SU-DHL-6 (cell line): Measurements from ENCODE around the gene GPR42.

Source experiments
- EZH2phosphoT487 ChIP-seq: fragments of 200-600 bp; sonication (generic), shearing (Covaris generic); conservative IDR thresholded peaks from 2 replicates; pipeline ENCODE4 v1.6.1; 2018; ENCODE audit warnings: mild to moderate bottlenecking, antibody characterized with exemption, low read length, moderate library complexity, mixed read lengths
- TF ChIP-seq, protein P1 (sequence below): fragments of 200-600 bp; sonication (generic); IDR thresholded peaks from one replicate; pipeline ENCODE4 v1.5.1; 2017; ENCODE audit warnings: antibody characterized with exemption, mild to moderate bottlenecking, low read length, moderate library complexity; ENCODE audit not compliant: insufficient read depth, poor library complexity, severe bottlenecking

- TF ChIP-seq, protein P1, sequence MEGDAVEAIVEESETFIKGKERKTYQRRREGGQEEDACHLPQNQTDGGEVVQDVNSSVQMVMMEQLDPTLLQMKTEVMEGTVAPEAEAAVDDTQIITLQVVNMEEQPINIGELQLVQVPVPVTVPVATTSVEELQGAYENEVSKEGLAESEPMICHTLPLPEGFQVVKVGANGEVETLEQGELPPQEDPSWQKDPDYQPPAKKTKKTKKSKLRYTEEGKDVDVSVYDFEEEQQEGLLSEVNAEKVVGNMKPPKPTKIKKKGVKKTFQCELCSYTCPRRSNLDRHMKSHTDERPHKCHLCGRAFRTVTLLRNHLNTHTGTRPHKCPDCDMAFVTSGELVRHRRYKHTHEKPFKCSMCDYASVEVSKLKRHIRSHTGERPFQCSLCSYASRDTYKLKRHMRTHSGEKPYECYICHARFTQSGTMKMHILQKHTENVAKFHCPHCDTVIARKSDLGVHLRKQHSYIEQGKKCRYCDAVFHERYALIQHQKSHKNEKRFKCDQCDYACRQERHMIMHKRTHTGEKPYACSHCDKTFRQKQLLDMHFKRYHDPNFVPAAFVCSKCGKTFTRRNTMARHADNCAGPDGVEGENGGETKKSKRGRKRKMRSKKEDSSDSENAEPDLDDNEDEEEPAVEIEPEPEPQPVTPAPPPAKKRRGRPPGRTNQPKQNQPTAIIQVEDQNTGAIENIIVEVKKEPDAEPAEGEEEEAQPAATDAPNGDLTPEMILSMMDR: no peak
- no peak for TF ChIP-seq EZH2phosphoT487
Observed at GRCh38 chr19:35378356-35378755, 7.5 kb downstream of the GPR42 start.
